Thyroid gland (tissue), 4 donors: Measurements from ENCODE around the gene RPL27A. TPM values are rescaled to one million over a fixed set of nuclear protein-coding genes. Genes with fewer than 3 reads are reported as not detected.

ENCODE experiments used
- DNase-seq, 2 donors: peaks; one replicate each; pipeline ENCODE4 v3.0.0-alpha.2; 2019
- H3K27ac ChIP-seq, 3 donors: fragments of 200-600 bp; sonication (generic); 1 replicate in 2 of 3; 2 replicates in 1 of 3; pipeline ENCODE4 v1.5.1; 2016 to 2019; ENCODE audit warnings: mild to moderate bottlenecking in 1 of 3, moderate library complexity in 1 of 3
- H3K27me3 ChIP-seq: fragments of 200-600 bp; sonication (generic); one replicate; pipeline ENCODE4 v1.5.1; 2019
- H3K36me3 ChIP-seq, 2 donors: fragments of 200-600 bp; sonication (generic); one replicate each; pipeline ENCODE4 v1.5.1; 2016 to 2019
- H3K4me1 ChIP-seq, 2 donors: fragments of 200-600 bp; sonication (generic); one replicate each; pipeline ENCODE4 v1.5.1; 2017 to 2019
- H3K4me3 ChIP-seq, 3 donors: fragments of 200-600 bp; sonication (generic); replicated peaks in 1 of 3; 1 replicate in 2 of 3; 2 replicates in 1 of 3; pipeline ENCODE4 v1.5.1; 2016; ENCODE audit warnings: mild to moderate bottlenecking in 1 of 3
- H3K9me3 ChIP-seq: fragments of 200-600 bp; sonication (generic); one replicate; pipeline ENCODE4 v1.5.1; 2017
- CTCF ChIP-seq, 6 experiments: fragments of 200-600 bp in 3 of 6; fragments of 450-650 bp in 3 of 6; sonication (generic) in 3 of 6; IDR thresholded peaks; one replicate each; pipeline ENCODE4 v1.5.1; 2016 to 2019; ENCODE audit warnings: antibody characterized with exemption in 6 of 6, mild to moderate bottlenecking in 2 of 6, inconsistent platforms in 1 of 6, moderate library complexity in 1 of 6
- POLR2A ChIP-seq, 2 donors: fragments of 450-650 bp; IDR thresholded peaks; one replicate each; pipeline ENCODE4 v1.6.1; 2017; ENCODE audit warnings: antibody characterized with exemption in 2 of 2, mild to moderate bottlenecking in 2 of 2, moderate library complexity in 1 of 2
- WGBS, 2 donors: methylation state at CpG; one replicate each; pipeline ENCODE4 v1.1.5; 2017; 5-methylcytosine and 5-hydroxymethylcytosine counted together
- intact Hi-C: fragments of 100-400 bp; cut with DNase I; formaldehyde crosslinking; loops from one replicate; pipeline ENCODE4 v1.15.1; 2023
- total RNA-seq, 4 donors: library from RNA; depleted of rRNA; stranded (reverse); fragments of >200 nt; gene quantifications; one replicate each; pipeline ENCODE4 v1.2.3, GENCODE V29; 2016

Gene RPL27A
- total RNA-seq, 4 donors from 2014 or later: 1,071 to 3,396 (median 1,647) TPM

DNA sequence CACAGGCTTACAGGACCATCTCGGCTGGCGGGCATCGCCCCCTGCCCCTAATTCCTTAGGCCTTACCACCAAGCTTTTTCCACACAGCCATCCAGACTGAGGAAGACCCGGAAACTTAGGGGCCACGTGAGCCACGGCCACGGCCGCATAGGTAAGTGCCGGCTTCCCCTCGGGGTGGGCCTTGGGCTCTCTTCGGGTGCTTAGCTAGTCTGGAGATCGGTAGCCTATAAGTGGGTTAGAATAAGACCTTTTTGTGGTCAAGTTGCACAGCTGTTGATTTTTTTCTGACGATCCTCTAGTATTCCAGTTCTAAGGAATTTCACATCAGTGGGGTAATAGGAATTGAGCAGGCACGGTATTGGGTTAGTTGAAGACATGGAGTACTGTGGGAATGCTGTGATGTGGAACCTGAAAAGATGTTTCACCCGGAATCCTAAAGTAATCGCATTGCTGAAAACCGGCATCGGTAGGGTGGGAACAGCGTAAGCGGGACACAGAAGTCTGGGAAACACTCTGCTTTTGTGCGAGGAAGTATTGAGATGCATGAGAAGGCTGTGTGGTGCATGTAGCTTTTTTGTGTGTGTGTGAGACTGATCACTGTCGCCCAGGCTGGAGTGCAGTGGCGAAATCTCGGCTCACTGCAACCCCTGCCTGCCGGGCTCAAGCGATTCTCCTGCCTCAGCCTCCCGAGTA lies 669 bp downstream of the RPL27A start:
- TF ChIP-seq CTCF (IDR thresholded peaks at IDR 0.05) (peak in 1 of 6 experiments; percentile 2), POLR2A (IDR thresholded peaks at IDR 0.05) (no peak)
- peak in 1 of 2 donors; percentile 24 for DNase-seq
- no peaks in the 10 kb centered on the region for H3K27me3 ChIP-seq
- intact Hi-C loops: no loop called here
- peaks cover 16 to 26% of the 10 kb centered on the region in 2 donors for H3K36me3 ChIP-seq
- H3K27ac ChIP-seq: peak overlapping the region; percentile 84 to 97 (median 87)
- H3K4me1 ChIP-seq: peaks cover 25 to 41% of the 10 kb centered on the region in 2 donors
- peak overlapping the region; percentile 78 to 96 (median 96) for H3K4me3 ChIP-seq
- WGBS, 2 donors: 3 to 7% methylated on average over 23 to 26 of the region's 27 CpGs
- H3K9me3 ChIP-seq: no peaks in the 10 kb centered on the region

GRCh38 chr11:8684600-8685290 lies 2.2 kb downstream of the RPL27A start:
- Histone ChIP-seq H3K27me3 (no peaks in the 10 kb centered on the region), H3K27ac (peak overlapping the region in 1 of 3 donors; percentile 87), H3K4me3 (no peak overlapping the region), H3K36me3 (peaks cover 16 to 26% of the 10 kb centered on the region in 2 donors), H3K9me3 (no peaks in the 10 kb centered on the region), H3K4me1 (peaks cover 30 to 47% of the 10 kb centered on the region in 2 donors)
- DNase-seq: no peak
- WGBS, 2 donors: 89 to 90% methylated on average over 6 of the region's 6 CpGs
- TF ChIP-seq POLR2A (IDR thresholded peaks at IDR 0.05) (no peak), CTCF (IDR thresholded peaks at IDR 0.05) (no peak)
- intact Hi-C loops: no loop called here

GRCh38 chr11:8685306-8685705 lies 2.7 kb downstream of the RPL27A start:
- WGBS, 2 donors: 85 to 87% methylated on average over 7 of the region's 7 CpGs
- intact Hi-C loops: no loop called here
- no peak for DNase-seq
- TF ChIP-seq POLR2A (IDR thresholded peaks at IDR 0.05): no peak
- no peak for TF ChIP-seq CTCF (IDR thresholded peaks at IDR 0.05)
- H3K4me1 ChIP-seq: peaks cover 30 to 47% of the 10 kb centered on the region in 2 donors
- no peak overlapping the region for H3K4me3 ChIP-seq
- H3K27ac ChIP-seq: no peak overlapping the region
- H3K27me3 ChIP-seq: no peaks in the 10 kb centered on the region
- H3K36me3 ChIP-seq: peaks cover 16 to 26% of the 10 kb centered on the region in 2 donors
- no peaks in the 10 kb centered on the region for H3K9me3 ChIP-seq

GRCh38 chr11:8685820-8686219 lies 3.2 kb downstream of the RPL27A start:
- Histone ChIP-seq H3K27ac (no peak overlapping the region), H3K9me3 (no peaks in the 10 kb centered on the region), H3K36me3 (peaks cover 16 to 26% of the 10 kb centered on the region in 2 donors), H3K4me1 (peaks cover 30 to 47% of the 10 kb centered on the region in 2 donors), H3K4me3 (no peak overlapping the region), H3K27me3 (no peaks in the 10 kb centered on the region)
- no peak for DNase-seq
- WGBS, 2 donors: 78 to 90% methylated on average over 2 of the region's 2 CpGs
- intact Hi-C loops: no loop called here
- TF ChIP-seq CTCF (IDR thresholded peaks at IDR 0.05) (no peak), POLR2A (IDR thresholded peaks at IDR 0.05) (no peak)

DNA sequence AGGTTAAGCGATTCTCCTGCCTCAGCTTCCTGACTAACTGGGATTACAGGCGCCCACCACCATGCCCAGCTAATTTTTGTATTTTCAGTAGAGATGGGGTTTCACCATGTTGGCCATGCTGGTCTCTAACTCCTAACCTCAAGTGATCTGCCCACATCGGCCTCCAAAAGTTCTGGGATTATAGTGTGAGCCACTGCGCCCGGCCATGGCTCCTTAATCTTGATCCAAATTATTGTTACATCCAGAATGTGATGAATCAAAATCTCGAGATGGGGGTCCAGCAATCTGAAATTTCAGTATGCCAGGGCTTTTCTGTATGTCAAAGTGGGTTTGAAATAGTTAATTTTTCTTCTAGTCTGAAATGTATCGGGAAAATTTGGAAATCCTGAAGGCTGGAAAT lies 3.7 kb downstream of the RPL27A start:
- intact Hi-C loops: no loop called here
- WGBS, 2 donors: 91 to 92% methylated on average over 7 of the region's 7 CpGs
- H3K4me1 ChIP-seq: peaks cover 30 to 46% of the 10 kb centered on the region in 2 donors
- no peaks in the 10 kb centered on the region for H3K9me3 ChIP-seq
- H3K4me3 ChIP-seq: no peak overlapping the region
- no peaks in the 10 kb centered on the region for H3K27me3 ChIP-seq
- TF ChIP-seq CTCF (IDR thresholded peaks at IDR 0.05) (no peak), POLR2A (IDR thresholded peaks at IDR 0.05) (no peak)
- DNase-seq: no peak
- peak overlapping the region in 2 of 3 donors; percentile 37 to 47 for H3K27ac ChIP-seq
- peaks cover 16 to 26% of the 10 kb centered on the region in 2 donors for H3K36me3 ChIP-seq
